ENCODE results near the gene FGFBP2.

FGFBP2 gene

GRCh38 chr4:15935504-15936402, 27.2 kb downstream of the FGFBP2 start:
- Histone ChIP-seq H3K79me2 (ENCODE audit: insufficient read depth, low read length) (no peaks in the 10 kb centered on the region), H3K27ac (ENCODE audit: low read depth, low read length, poor library complexity, severe bottlenecking) (no peak overlapping the region), H3K4me3 (ENCODE audit: low read depth, low read length, poor library complexity, severe bottlenecking) (no peak overlapping the region)

GRCh38 chr4:15934259-15934658, 28.7 kb downstream of the FGFBP2 start:
- Histone ChIP-seq H3K79me2 (ENCODE audit: insufficient read depth, low read length) (no peaks in the 10 kb centered on the region), H2AFZ (ENCODE audit: low read length) (no peak overlapping the region), H3K9me2 (ENCODE audit: low read depth, low read length) (no peaks in the 10 kb centered on the region), H3K27me3 (ENCODE audit: insufficient read depth, low read length) (no peaks in the 10 kb centered on the region), H4K20me1 (ENCODE audit: insufficient read depth, low read length) (no peaks in the 10 kb centered on the region), H3K9me3 (ENCODE audit: low read length) (no peaks in the 10 kb centered on the region), H3K4me2 (ENCODE audit: low read length) (no peak overlapping the region), H3F3A (ENCODE audit: insufficient read depth, low read length) (no peaks in the 10 kb centered on the region), H3K4me1 (ENCODE audit: insufficient read depth, low read length, severe bottlenecking) (no peaks in the 10 kb centered on the region), H3K27ac (ENCODE audit: low read depth, low read length, poor library complexity, severe bottlenecking) (no peak overlapping the region), H3K9ac (ENCODE audit: low read length) (no peak overlapping the region), H3K4me3 (ENCODE audit: low read depth, low read length, poor library complexity, severe bottlenecking) (no peak overlapping the region), H3K36me3 (ENCODE audit: insufficient read depth, low read length) (no peaks in the 10 kb centered on the region)
- no peak for TF ChIP-seq EZH2 (IDR thresholded peaks at IDR 0.05; ENCODE audit: borderline replicate concordance, low read length)
- TF ChIP-seq CTCF (IDR thresholded peaks at IDR 0.05; ENCODE audit: low read length): no peak

More at GRCh38 chr4:15935504-15936402, 27.2 kb downstream of the FGFBP2 start:
- no peaks in the 10 kb centered on the region for H3K4me1 ChIP-seq (ENCODE audit: insufficient read depth, low read length, severe bottlenecking)
- H2AFZ ChIP-seq (ENCODE audit: low read length): no peak overlapping the region
- H3K36me3 ChIP-seq (ENCODE audit: insufficient read depth, low read length): no peaks in the 10 kb centered on the region
- H3F3A ChIP-seq (ENCODE audit: insufficient read depth, low read length): no peaks in the 10 kb centered on the region
- H3K4me2 ChIP-seq (ENCODE audit: low read length): no peak overlapping the region
- no peaks in the 10 kb centered on the region for H3K9me3 ChIP-seq (ENCODE audit: low read length)
- H3K27me3 ChIP-seq (ENCODE audit: insufficient read depth, low read length): no peaks in the 10 kb centered on the region
- H3K9ac ChIP-seq (ENCODE audit: low read length): no peak overlapping the region
- no peak for TF ChIP-seq EZH2 (IDR thresholded peaks at IDR 0.05; ENCODE audit: borderline replicate concordance, low read length)
- no peak for TF ChIP-seq CTCF (IDR thresholded peaks at IDR 0.05; ENCODE audit: low read length)
- no peaks in the 10 kb centered on the region for H3K9me2 ChIP-seq (ENCODE audit: low read depth, low read length)
- no peaks in the 10 kb centered on the region for H4K20me1 ChIP-seq (ENCODE audit: insufficient read depth, low read length)

- H4K20me1 ChIP-seq (ENCODE audit: insufficient read depth, low read length): no peaks in the 10 kb centered on the region
- H3K9ac ChIP-seq (ENCODE audit: low read length): no peak overlapping the region
- H3F3A ChIP-seq (ENCODE audit: insufficient read depth, low read length): no peaks in the 10 kb centered on the region
- H3K9me3 ChIP-seq (ENCODE audit: low read length): no peaks in the 10 kb centered on the region
- H3K4me2 ChIP-seq (ENCODE audit: low read length): no peak overlapping the region
- H3K4me1 ChIP-seq (ENCODE audit: insufficient read depth, low read length, severe bottlenecking): no peaks in the 10 kb centered on the region
- H3K79me2 ChIP-seq (ENCODE audit: insufficient read depth, low read length): no peaks in the 10 kb centered on the region
- no peaks in the 10 kb centered on the region for H3K9me2 ChIP-seq (ENCODE audit: low read depth, low read length)
- no peaks in the 10 kb centered on the region for H3K36me3 ChIP-seq (ENCODE audit: insufficient read depth, low read length)
- H3K4me3 ChIP-seq (ENCODE audit: low read depth, low read length, poor library complexity, severe bottlenecking): no peak overlapping the region
- H3K27me3 ChIP-seq (ENCODE audit: insufficient read depth, low read length): no peaks in the 10 kb centered on the region
- H2AFZ ChIP-seq (ENCODE audit: low read length): no peak overlapping the region
- no peak overlapping the region for H3K27ac ChIP-seq (ENCODE audit: low read depth, low read length, poor library complexity, severe bottlenecking)
- no peak for TF ChIP-seq EZH2 (IDR thresholded peaks at IDR 0.05; ENCODE audit: borderline replicate concordance, low read length)
- TF ChIP-seq CTCF (IDR thresholded peaks at IDR 0.05; ENCODE audit: low read length): no peak
Measured at GRCh38 chr4:15931451-15932210, 31.3 kb downstream of the FGFBP2 start.

All from OCI-LY1 (cell line).